Keratinocyte (primary cell): Measurements from ENCODE around the gene ITIH4. TPM values are rescaled to one million over a fixed set of nuclear protein-coding genes. Genes with fewer than 3 reads are reported as not detected.

ENCODE experiments used
- DNase-seq: peaks from one replicate; pipeline ENCODE4 v3.0.0-alpha.2; 2011; ENCODE audit warnings: low read depth, missing footprints, low spot score
- FAIRE-seq: peaks from 2 replicates; lab custom pipeline; 2011; peaks lifted over from hg19 to GRCh38; lab: Jason Lieb, UNC
- H2AFZ ChIP-seq: 2 replicates; pipeline ENCODE4 v1.6.0; 2012; ENCODE audit warnings: low read length, control low read depth, inconsistent platforms; ENCODE audit not compliant: control insufficient read depth
- H3K27ac ChIP-seq: 2 replicates; pipeline ENCODE4 v1.5.1; 2011; ENCODE audit warnings: low read length; ENCODE audit not compliant: control insufficient read depth, insufficient read depth
- H3K27me3 ChIP-seq: 3 replicates; pipeline ENCODE4 v1.6.0; 2011; ENCODE audit warnings: low read length; ENCODE audit not compliant: control insufficient read depth, insufficient read depth; ENCODE audit errors: extremely low read depth
- H3K36me3 ChIP-seq, 2 experiments: 2 replicates in 1 of 2; 3 replicates in 1 of 2; pipeline ENCODE4 v1.5.1; 2011; ENCODE audit warnings: low read length in 2 of 2, mild to moderate bottlenecking in 1 of 2; ENCODE audit not compliant: control insufficient read depth in 2 of 2, insufficient read depth in 2 of 2; ENCODE audit errors: extremely low read depth in 1 of 2
- H3K4me1 ChIP-seq: 3 replicates; pipeline ENCODE4 v1.5.1; 2011; ENCODE audit warnings: low read length; ENCODE audit not compliant: control insufficient read depth, insufficient read depth; ENCODE audit errors: extremely low read depth
- H3K4me2 ChIP-seq: 3 replicates; pipeline ENCODE4 v1.6.0; 2011; ENCODE audit warnings: low read depth, low read length; ENCODE audit not compliant: control insufficient read depth, insufficient read depth; ENCODE audit errors: extremely low read depth
- H3K4me3 ChIP-seq, 3 experiments: fragments of 200-600 bp in 1 of 3; sonication (generic) in 1 of 3; 2 replicates in 2 of 3; 3 replicates in 1 of 3; pipeline ENCODE4 v1.5.1; 2011 to 2016; ENCODE audit warnings: low read length in 3 of 3, mild to moderate bottlenecking in 3 of 3, control low read depth in 2 of 3, inconsistent platforms in 1 of 3, low read depth in 1 of 3, mixed read lengths in 1 of 3, mixed run types in 1 of 3, moderate library complexity in 1 of 3; ENCODE audit not compliant: control insufficient read depth in 2 of 3, insufficient read depth in 2 of 3; ENCODE audit errors: extremely low read depth in 1 of 3
- H3K79me2 ChIP-seq: 2 replicates; pipeline ENCODE4 v1.6.0; 2012; ENCODE audit warnings: low read length; ENCODE audit not compliant: control insufficient read depth, insufficient read depth
- H3K9ac ChIP-seq: 3 replicates; pipeline ENCODE4 v1.6.0; 2011; ENCODE audit warnings: low read length; ENCODE audit not compliant: control insufficient read depth, insufficient read depth; ENCODE audit errors: extremely low read depth
- H3K9me1 ChIP-seq: 3 replicates; pipeline ENCODE4 v1.6.0; 2011; ENCODE audit warnings: low read length; ENCODE audit not compliant: control insufficient read depth, insufficient read depth; ENCODE audit errors: extremely low read depth
- H3K9me3 ChIP-seq: 2 replicates; pipeline ENCODE4 v1.5.1; 2012; ENCODE audit warnings: low read depth, low read length; ENCODE audit not compliant: control insufficient read depth
- H4K20me1 ChIP-seq: 3 replicates; pipeline ENCODE4 v1.6.0; 2011; ENCODE audit warnings: low read length; ENCODE audit not compliant: control insufficient read depth, insufficient read depth; ENCODE audit errors: extremely low read depth
- CTCF ChIP-seq, 3 experiments: IDR thresholded peaks in 1 of 3; conservative IDR thresholded peaks in 1 of 3; optimal IDR thresholded peaks in 1 of 3; 2 replicates in 2 of 3; 3 replicates in 1 of 3; pipeline versions ENCODE3 to v1.5.1; 2011; ENCODE audit warnings: low read length in 3 of 3, mild to moderate bottlenecking in 3 of 3, moderate library complexity in 2 of 3, control low read depth in 1 of 3, inconsistent platforms in 1 of 3; ENCODE audit not compliant: insufficient read depth in 2 of 3; ENCODE audit errors: extremely low read depth in 1 of 3
- EZH2 ChIP-seq: IDR thresholded peaks from one replicate; pipeline ENCODE4 v1.6.1; 2012; ENCODE audit warnings: inconsistent platforms, mild to moderate bottlenecking, low read length, moderate library complexity
- dilution Hi-C: fragments of 300-500 bp; cut with MboI; formaldehyde crosslinking; loops from one replicate; pipeline ENCODE4 v1.7.0; 2020; ENCODE audit warnings: low sequenced_read_pairs; ENCODE audit not compliant: extremely low pct_ligation_motif_present
- polyA plus RNA-seq, 5 experiments: library from polyadenylated mRNA; depleted of rRNA in 3 of 5; stranded (reverse) in 3 of 5; stranded (forward) in 1 of 5; unstranded in 1 of 5; fragments of >200 nt; gene quantifications; 1 replicate in 1 of 5; 2 replicates in 3 of 5; 3 replicates in 1 of 5; pipeline versions ENCODE4 v1.2.1 to v1.2.3, GENCODE V29; 2011 to 2012; ENCODE audit warnings: missing spikeins in 2 of 5, low read depth in 1 of 5, low replicate concordance in 1 of 5

The ITIH4 gene
- polyA plus RNA-seq, 1 donor (not counting 4 experiments of a cell fraction or from before 2014, with no cell fraction given): 1.4 TPM

- H3K4me1 ChIP-seq: peaks cover 10% of the 10 kb centered on the region
- no peak for FAIRE-seq
These were observed 46.6 kb upstream of the ITIH4 start for GRCh38 chr3:52877085-52877484.

DNA sequence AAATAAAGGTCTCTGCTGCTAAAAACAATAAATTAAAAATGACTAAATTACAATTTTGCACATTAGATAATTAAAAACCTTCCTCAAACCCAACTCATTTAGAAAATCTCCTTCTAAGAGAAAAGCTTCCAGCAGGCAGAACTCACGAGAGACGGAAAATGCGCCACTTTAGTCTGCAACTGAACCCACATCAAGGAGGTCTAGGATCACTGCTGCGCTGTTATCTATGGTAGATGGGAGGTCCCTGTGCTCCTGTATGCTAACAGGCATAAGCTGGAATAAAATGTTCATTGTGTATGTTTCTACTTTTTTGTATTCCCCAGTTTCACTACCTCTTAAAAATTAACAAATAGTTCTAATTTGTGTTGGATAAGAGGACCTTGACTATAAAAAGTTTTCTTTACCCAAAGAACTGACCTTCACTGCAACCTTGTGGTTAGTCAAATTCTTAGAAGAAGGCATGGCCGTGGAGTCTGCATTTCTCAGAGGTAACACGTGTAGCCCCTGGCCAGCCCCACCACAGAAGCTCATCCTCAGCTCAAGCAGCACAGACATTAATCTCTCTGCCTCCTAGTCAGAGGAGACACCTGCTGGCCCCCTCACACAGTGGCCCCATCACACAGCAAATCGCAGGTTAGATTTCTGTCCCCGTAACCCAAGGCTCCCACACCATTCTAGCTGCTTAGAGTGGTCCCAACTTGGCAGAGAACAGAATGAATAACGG is 44.6 kb upstream of the ITIH4 start:
- H4K20me1 ChIP-seq: peaks cover 2% of the 10 kb centered on the region
- no peak overlapping the region for H2AFZ ChIP-seq
- no peaks in the 10 kb centered on the region for H3K79me2 ChIP-seq
- no peak for TF ChIP-seq EZH2
- no peak for TF ChIP-seq CTCF (optimal IDR thresholded peaks at IDR 0.05 in 1 of 3, IDR thresholded peaks at IDR 0.05 in 1 of 3, conservative IDR thresholded peaks at IDR 0.05 in 1 of 3; ENCODE audit: extremely low read depth in 1 of 3, insufficient read depth in 2 of 3, low read length in 3 of 3)
- H3K9me1 ChIP-seq: no peaks in the 10 kb centered on the region
- H3K27me3 ChIP-seq: no peaks in the 10 kb centered on the region
- H3K27ac ChIP-seq: no peak overlapping the region
- DNase-seq: no peak
- H3K4me1 ChIP-seq: peaks cover 10% of the 10 kb centered on the region
- H3K4me3 ChIP-seq: no peak overlapping the region
- no peak overlapping the region for H3K4me2 ChIP-seq
- H3K9ac ChIP-seq: no peak overlapping the region
- H3K36me3 ChIP-seq: no peaks in the 10 kb centered on the region
- no peak for FAIRE-seq
- dilution Hi-C loops: no loop called here
- H3K9me3 ChIP-seq: no peaks in the 10 kb centered on the region

More at GRCh38 chr3:52877085-52877484, 46.6 kb upstream of the ITIH4 start:
- Histone ChIP-seq H3K9me1 (no peaks in the 10 kb centered on the region), H3K27me3 (no peaks in the 10 kb centered on the region), H2AFZ (no peak overlapping the region), H3K79me2 (no peaks in the 10 kb centered on the region), H3K4me2 (no peak overlapping the region), H3K9ac (no peak overlapping the region), H3K27ac (no peak overlapping the region), H3K9me3 (no peaks in the 10 kb centered on the region), H4K20me1 (peaks cover 2% of the 10 kb centered on the region), H3K4me3 (no peak overlapping the region), H3K36me3 (no peaks in the 10 kb centered on the region)
- no peak for TF ChIP-seq EZH2
- no peak for TF ChIP-seq CTCF (optimal IDR thresholded peaks at IDR 0.05 in 1 of 3, IDR thresholded peaks at IDR 0.05 in 1 of 3, conservative IDR thresholded peaks at IDR 0.05 in 1 of 3; ENCODE audit: extremely low read depth in 1 of 3, insufficient read depth in 2 of 3, low read length in 3 of 3)
- dilution Hi-C loops: no loop called here
- no peak for DNase-seq
